Esophagus muscularis mucosa (tissue), 4 donors: ENCODE results near the gene LCA5L. TPM values are rescaled to one million over a fixed set of nuclear protein-coding genes. Genes with fewer than 3 reads are reported as not detected.

Source experiments
- DNase-seq: peaks from one replicate; pipeline ENCODE4 v3.0.0-alpha.2; 2017; ENCODE audit errors: extremely low spot score
- H3K27ac ChIP-seq, 4 donors: fragments of 200-600 bp; sonication (generic); replicated peaks in 1 of 4; 1 replicate in 3 of 4; 2 replicates in 1 of 4; pipeline ENCODE4 v1.5.1; 2016 to 2019; ENCODE audit warnings: mild to moderate bottlenecking in 1 of 4
- H3K27me3 ChIP-seq, 4 donors: fragments of 200-600 bp; sonication (generic); one replicate each; pipeline versions ENCODE4 v1.5.1 to v1.6.0; 2016 to 2019
- H3K36me3 ChIP-seq, 4 donors: fragments of 200-600 bp; sonication (generic); one replicate each; pipeline ENCODE4 v1.5.1; 2016 to 2019
- H3K4me1 ChIP-seq, 4 donors: fragments of 200-600 bp; sonication (generic); one replicate each; pipeline ENCODE4 v1.5.1; 2016 to 2019
- H3K4me3 ChIP-seq, 4 donors: fragments of 200-600 bp; sonication (generic); 1 replicate in 2 of 4; 2 replicates in 2 of 4; pipeline ENCODE4 v1.5.1; 2016 to 2019; ENCODE audit warnings: mild to moderate bottlenecking in 4 of 4, moderate library complexity in 1 of 4
- H3K9me3 ChIP-seq, 4 donors: fragments of 200-600 bp; sonication (generic); 1 replicate in 3 of 4; 2 replicates in 1 of 4; pipeline ENCODE4 v1.5.1; 2016 to 2019
- CTCF ChIP-seq, 3 experiments: fragments of 200-600 bp in 2 of 3; fragments of 450-650 bp in 1 of 3; sonication (generic) in 2 of 3; IDR thresholded peaks; one replicate each; pipeline ENCODE4 v1.5.1; 2017 to 2019; ENCODE audit warnings: antibody characterized with exemption in 3 of 3, mild to moderate bottlenecking in 2 of 3, moderate library complexity in 1 of 3
- EP300 ChIP-seq: sonication (generic); formaldehyde crosslinking; IDR thresholded peaks from one replicate; pipeline ENCODE4 v1.6.1; 2017; ENCODE audit warnings: antibody characterized with exemption
- POLR2A ChIP-seq: fragments of 450-650 bp; IDR thresholded peaks from one replicate; pipeline ENCODE4 v1.6.1; 2017; ENCODE audit warnings: antibody characterized with exemption, moderate library complexity, mild to moderate bottlenecking, low read depth
- POLR2AphosphoS5 ChIP-seq, 2 donors: sonication (generic); formaldehyde crosslinking; IDR thresholded peaks; one replicate each; pipeline ENCODE4 v1.6.1; 2017; ENCODE audit warnings: antibody characterized with exemption in 2 of 2
- WGBS: methylation state at CpG from one replicate; pipeline ENCODE4 v1.1.5; 2018; 5-methylcytosine and 5-hydroxymethylcytosine counted together
- intact Hi-C: fragments of 100-400 bp; cut with DNase I; formaldehyde crosslinking; loops from one replicate; pipeline ENCODE4 v1.15.1; 2023
- total RNA-seq, 4 donors: library from RNA; depleted of rRNA; stranded (reverse); fragments of >200 nt; gene quantifications; one replicate each; pipeline versions ENCODE4 v1.1.0 to v1.2.1, GENCODE V29; 2016

LCA5L gene
- total RNA-seq, 4 donors from 2014 or later: 0.83 to 2.8 (median 2.2) TPM

- no peak for DNase-seq
- 93% methylated on average over 4 of the region's 4 CpGs for WGBS
- intact Hi-C loops: no loop called here
- Histone ChIP-seq H3K36me3 (no peaks in the 10 kb centered on the region), H3K9me3 (no peaks in the 10 kb centered on the region), H3K27ac (peak overlapping the region in 3 of 4 donors; percentile 82 to 86 (median 83)), H3K27me3 (no peaks in the 10 kb centered on the region), H3K4me3 (peak overlapping the region in 1 of 4 donors; percentile 47), H3K4me1 (peaks cover 12 to 23% (median 16%) of the 10 kb centered on the region in 4 donors)
- TF ChIP-seq CTCF (IDR thresholded peaks at IDR 0.05) (no peak), EP300 (no peak), POLR2A (no peak), POLR2AphosphoS5 (IDR thresholded peaks at IDR 0.05) (no peak)
Observed at GRCh38 chr21:39453571-39454179, 8.1 kb upstream of the LCA5L start.

- TF ChIP-seq POLR2A (no peak), CTCF (IDR thresholded peaks at IDR 0.05) (no peak), EP300 (no peak), POLR2AphosphoS5 (IDR thresholded peaks at IDR 0.05) (no peak)
- Histone ChIP-seq H3K27me3 (no peaks in the 10 kb centered on the region), H3K36me3 (no peaks in the 10 kb centered on the region), H3K4me3 (peak overlapping the region; percentile 42 to 51 (median 46)), H3K4me1 (peaks cover 12 to 23% (median 16%) of the 10 kb centered on the region in 4 donors), H3K27ac (peak overlapping the region; percentile 66 to 86 (median 82)), H3K9me3 (no peaks in the 10 kb centered on the region)
- 80% methylated on average over 6 of the region's 6 CpGs for WGBS
- intact Hi-C loops: no loop called here
- no peak for DNase-seq
Observed at GRCh38 chr21:39452970-39453342, 7.4 kb upstream of the LCA5L start.

GRCh38 chr21:39452207-39452969 lies 6.8 kb upstream of the LCA5L start:
- Histone ChIP-seq H3K4me3 (peak overlapping the region; percentile 42 to 51 (median 46)), H3K4me1 (peaks cover 12 to 23% (median 16%) of the 10 kb centered on the region in 4 donors), H3K27me3 (no peaks in the 10 kb centered on the region), H3K9me3 (no peaks in the 10 kb centered on the region), H3K27ac (peak overlapping the region; percentile 66 to 86 (median 82)), H3K36me3 (no peaks in the 10 kb centered on the region)
- intact Hi-C loops: no loop called here
- WGBS: 53% methylated on average over 10 of the region's 10 CpGs
- no peak for DNase-seq
- TF ChIP-seq EP300 (no peak), POLR2AphosphoS5 (IDR thresholded peaks at IDR 0.05) (peak; percentile 33 to 43), CTCF (IDR thresholded peaks at IDR 0.05) (no peak), POLR2A (no peak)

- intact Hi-C loops: no loop called here
- peak within 1 kb of the TSS; percentile 42 to 51 (median 46) for H3K4me3 ChIP-seq
- H3K9me3 ChIP-seq: no peaks in the 10 kb centered on the region
- 60% methylated on average over 15 of the region's 15 CpGs for WGBS
- peak within 1 kb of the TSS; percentile 66 to 86 (median 82) for H3K27ac ChIP-seq
- no peaks in the 10 kb centered on the region for H3K27me3 ChIP-seq
- H3K36me3 ChIP-seq: no peaks in the 10 kb centered on the region
- TF ChIP-seq POLR2A (no peak), CTCF (IDR thresholded peaks at IDR 0.05) (no peak), POLR2AphosphoS5 (IDR thresholded peaks at IDR 0.05) (peak; percentile 48 to 79)
- no peak for DNase-seq
- H3K4me1 ChIP-seq: peaks cover 12 to 24% (median 16%) of the 10 kb centered on the region in 4 donors
Observed at GRCh38 chr21:39451332-39452206, 6.0 kb upstream of the LCA5L start, which contains the start of gene SH3BGR. Gene SH3BGR (plus strand): TSS chr21:39451970. CDS start chr21:39452097, 127 bp downstream.
